NCI-H2196 treated with DMSO at 0.1 percent for 48 hours (cell line): Measurements from ENCODE around the gene ZNF502.

Source experiments
- DNase-seq: peaks from one replicate; lab custom pipeline; 2025; ENCODE audit not compliant: unreplicated experiment; lab: John Stamatoyannopoulos, UW

The ZNF502 gene

DNA sequence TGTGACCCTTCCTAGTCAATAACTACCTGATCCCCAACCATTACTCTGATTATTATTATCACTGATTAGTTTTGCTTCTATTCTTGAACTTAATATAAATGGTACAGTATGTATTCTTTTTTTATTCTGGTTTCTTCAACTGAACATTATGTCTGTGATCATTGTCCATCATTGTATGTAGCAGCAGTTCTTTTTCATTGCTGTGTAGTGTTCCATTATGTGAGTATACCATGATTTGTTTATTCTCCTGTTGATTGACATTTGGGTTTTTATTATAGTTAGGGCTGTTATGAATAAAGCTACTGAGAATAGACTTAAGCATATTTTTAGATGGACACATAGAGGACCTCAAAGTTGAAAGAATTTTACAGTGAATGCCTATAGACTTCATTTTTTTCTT lies 51.8 kb downstream of the ZNF502 start:
- DNase-seq, result no peak

DNA sequence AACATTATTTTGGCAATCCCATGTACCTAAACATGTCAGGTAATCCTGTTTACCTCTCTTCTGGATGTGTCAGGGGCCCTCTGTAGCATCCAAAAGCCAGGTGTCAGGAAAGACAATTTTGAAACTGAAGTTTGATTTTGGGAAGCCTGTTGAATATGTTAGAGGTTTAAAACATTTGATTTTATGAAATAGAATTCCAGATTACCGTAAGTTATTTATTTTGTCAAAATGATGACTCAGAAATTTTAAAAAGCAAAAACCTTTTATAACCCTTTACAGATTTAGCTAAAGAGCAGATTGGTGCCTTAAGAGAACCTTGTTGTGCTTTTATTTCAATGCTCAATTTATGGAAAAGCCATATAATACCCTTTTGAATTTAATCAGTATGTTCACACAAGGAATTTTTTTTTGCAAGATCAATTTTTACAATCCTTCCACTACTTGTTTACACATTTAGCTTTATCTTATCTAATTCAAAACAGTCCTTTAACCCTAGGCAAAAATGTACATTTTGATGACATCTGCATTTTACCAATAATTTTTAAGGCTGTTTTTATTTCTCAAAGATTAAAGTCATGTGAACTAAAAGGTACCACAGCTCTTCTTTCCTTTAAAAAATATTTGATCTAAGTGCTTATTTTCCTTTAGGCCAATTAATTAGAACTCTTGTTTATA lies 59.1 kb downstream of the ZNF502 start:
- DNase-seq, result no peak

DNA sequence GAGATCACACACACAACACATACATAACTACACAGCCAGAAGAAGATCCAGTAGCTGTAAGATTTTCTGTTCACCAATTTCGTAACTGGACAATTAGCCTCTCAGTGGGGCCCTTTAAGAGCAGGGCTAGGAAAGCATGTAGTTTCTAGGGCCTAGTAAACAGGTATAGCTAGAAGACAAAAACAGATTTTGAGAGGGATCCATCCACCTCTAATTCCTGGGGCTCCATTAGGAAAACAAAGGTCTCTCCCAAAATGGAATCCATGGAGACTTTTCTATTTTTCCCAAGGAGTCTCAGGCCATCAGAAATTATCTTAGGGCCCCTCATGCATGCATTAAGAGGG lies 59.6 kb downstream of the ZNF502 start:
- DNase-seq, result no peak
